HG03439 (cell line): ENCODE measurements around the gene OSBP2.

ENCODE experiments used
- ATAC-seq: cut with Tn5 transposase; IDR thresholded peaks from one replicate; pipeline ENCODE4 v1.9.1; 2021; ENCODE audit warnings: mild to moderate bottlenecking, moderate library complexity; ENCODE audit not compliant: unreplicated experiment

The OSBP2 gene

GRCh38 chr22:30830907-30831306 lies 136.2 kb downstream of the OSBP2 start:
- no peak for ATAC-seq

- ATAC-seq = no peak
Measured at GRCh38 chr22:30832407-30832987, 137.8 kb downstream of the OSBP2 start.

- ATAC-seq = no peak
Measured at GRCh38 chr22:30833322-30833721, 138.6 kb downstream of the OSBP2 start.

GRCh38 chr22:30837531-30837930 lies 142.9 kb downstream of the OSBP2 start:
- ATAC-seq = no peak

GRCh38 chr22:30838111-30838510 lies 143.4 kb downstream of the OSBP2 start:
- no peak for ATAC-seq

GRCh38 chr22:30841273-30841672 lies 146.6 kb downstream of the OSBP2 start:
- no peak for ATAC-seq

GRCh38 chr22:30843245-30843644 lies 148.6 kb downstream of the OSBP2 start:
- no peak for ATAC-seq

GRCh38 chr22:30847583-30847982 lies 152.9 kb downstream of the OSBP2 start:
- ATAC-seq = no peak

- ATAC-seq = no peak
Measured at GRCh38 chr22:30855266-30855665, 160.6 kb downstream of the OSBP2 start.

- ATAC-seq = no peak
Measured at GRCh38 chr22:30855677-30856518, 161.2 kb downstream of the OSBP2 start.

- ATAC-seq = no peak
Measured at GRCh38 chr22:30856741-30857502, 162.2 kb downstream of the OSBP2 start.

- no peak for ATAC-seq
Measured at GRCh38 chr22:30857791-30858190, 163.1 kb downstream of the OSBP2 start.

- ATAC-seq = no peak
Measured at GRCh38 chr22:30858976-30859713, 164.5 kb downstream of the OSBP2 start.

- no peak for ATAC-seq
Measured at GRCh38 chr22:30859714-30860095, 165.0 kb downstream of the OSBP2 start.

GRCh38 chr22:30860176-30861105 lies 165.8 kb downstream of the OSBP2 start:
- no peak for ATAC-seq

- no peak for ATAC-seq
Measured at GRCh38 chr22:30861131-30861530, 166.5 kb downstream of the OSBP2 start.

GRCh38 chr22:30861688-30862552 lies 167.2 kb downstream of the OSBP2 start:
- ATAC-seq = no peak

- no peak for ATAC-seq
Measured at GRCh38 chr22:30863081-30863833, 168.6 kb downstream of the OSBP2 start.
